NCI-H1417 (cell line): ENCODE measurements around the gene PPP1R14B.

Experiments
- DNase-seq, 3 experiments: peaks; one replicate each; lab custom pipeline; 2025; lab: John Stamatoyannopoulos, UW

Gene PPP1R14B, protein sequence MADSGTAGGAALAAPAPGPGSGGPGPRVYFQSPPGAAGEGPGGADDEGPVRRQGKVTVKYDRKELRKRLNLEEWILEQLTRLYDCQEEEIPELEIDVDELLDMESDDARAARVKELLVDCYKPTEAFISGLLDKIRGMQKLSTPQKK

DNA sequence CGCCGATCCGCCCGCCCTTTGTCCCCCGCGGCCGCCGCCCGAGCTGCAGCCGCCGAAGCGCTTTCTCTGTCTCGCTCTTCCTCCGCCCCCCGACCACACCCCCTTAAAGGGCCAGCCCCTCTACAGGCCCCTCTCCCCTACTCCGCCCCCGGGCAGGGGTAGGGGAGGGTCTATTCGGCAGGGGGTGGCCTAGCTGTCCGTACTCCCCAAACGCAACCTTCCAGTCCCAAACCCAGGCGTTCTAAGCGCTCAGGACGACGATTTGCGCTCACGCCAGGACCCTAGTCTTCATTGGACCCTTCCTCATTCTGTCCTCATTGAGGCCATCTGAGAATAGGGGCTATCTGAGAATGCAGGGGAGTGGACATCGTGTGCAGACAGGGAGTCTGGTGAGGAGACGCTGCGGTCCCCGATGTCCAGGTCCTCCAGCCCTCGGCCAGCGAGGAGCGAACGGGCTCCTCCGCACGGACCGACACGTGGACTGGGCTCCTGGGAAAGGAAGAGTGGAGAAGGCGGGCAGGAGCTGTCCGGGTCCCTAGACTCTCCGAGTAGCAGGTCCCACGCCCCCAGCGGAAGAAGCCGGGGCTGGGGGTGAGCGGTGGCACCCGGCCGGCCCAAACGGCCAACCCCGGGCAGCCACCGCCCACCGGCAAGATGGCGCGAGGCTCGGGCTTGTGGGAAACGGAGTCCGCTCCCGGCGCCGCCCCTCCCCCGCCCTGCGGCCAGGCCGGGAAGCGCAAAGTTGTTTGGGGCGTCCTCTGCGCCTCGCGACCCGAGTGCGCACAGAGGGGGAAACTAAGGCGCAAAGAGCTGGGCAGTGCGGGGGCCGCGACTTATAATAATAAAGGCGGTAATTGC lies at the start of gene PPP1R14B:
Gene PPP1R14B (minus strand): TSS at position 73 of the 858 bp plus-strand sequence. CDS start 270 bp downstream, outside the sequence.
- DNase-seq, result peak; percentile 82 to 89 (median 87)

DNA sequence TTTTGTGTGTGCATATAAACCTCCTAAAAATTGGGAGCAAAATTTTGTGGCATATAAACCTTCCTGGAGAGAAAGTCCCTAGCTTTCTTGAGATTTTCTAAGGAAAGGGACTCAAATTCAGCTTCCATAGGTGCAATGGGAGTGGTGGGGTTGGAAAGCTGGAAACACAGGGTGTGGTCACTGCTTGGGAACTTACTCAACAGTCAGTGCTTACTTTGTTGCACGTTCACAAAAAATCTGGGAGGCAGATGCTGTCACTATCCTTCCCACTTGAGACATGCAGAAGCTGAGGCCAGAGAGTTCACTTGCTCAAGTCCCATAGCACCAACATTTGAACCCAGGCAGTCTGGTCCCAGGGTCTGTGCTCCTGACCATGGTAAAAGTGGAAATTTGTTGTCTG lies 49.5 kb upstream of the PPP1R14B start:
- DNase-seq, result no peak

DNA sequence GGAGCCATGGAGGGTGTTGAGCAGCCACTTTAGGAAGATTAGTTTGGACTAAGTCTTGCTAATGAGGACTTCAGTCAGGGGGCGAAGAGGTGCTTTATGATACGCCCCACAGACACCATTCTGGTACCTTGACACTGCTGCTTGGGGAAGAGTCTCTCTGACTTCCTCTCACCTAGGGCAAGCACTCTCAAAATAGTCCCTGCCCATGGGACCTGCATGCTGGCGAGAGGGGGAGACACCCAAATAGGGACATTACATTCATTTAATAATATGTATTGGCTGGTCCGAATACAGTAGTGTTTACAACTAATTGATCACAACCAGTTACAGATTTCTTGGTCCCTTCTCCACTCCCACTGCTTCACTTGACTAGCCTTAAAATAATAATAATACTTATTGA lies 49.0 kb upstream of the PPP1R14B start:
- no peak for DNase-seq

- DNase-seq, result no peak
Observed at GRCh38 chr11:64294774-64295173, 48.0 kb upstream of the PPP1R14B start.

DNA sequence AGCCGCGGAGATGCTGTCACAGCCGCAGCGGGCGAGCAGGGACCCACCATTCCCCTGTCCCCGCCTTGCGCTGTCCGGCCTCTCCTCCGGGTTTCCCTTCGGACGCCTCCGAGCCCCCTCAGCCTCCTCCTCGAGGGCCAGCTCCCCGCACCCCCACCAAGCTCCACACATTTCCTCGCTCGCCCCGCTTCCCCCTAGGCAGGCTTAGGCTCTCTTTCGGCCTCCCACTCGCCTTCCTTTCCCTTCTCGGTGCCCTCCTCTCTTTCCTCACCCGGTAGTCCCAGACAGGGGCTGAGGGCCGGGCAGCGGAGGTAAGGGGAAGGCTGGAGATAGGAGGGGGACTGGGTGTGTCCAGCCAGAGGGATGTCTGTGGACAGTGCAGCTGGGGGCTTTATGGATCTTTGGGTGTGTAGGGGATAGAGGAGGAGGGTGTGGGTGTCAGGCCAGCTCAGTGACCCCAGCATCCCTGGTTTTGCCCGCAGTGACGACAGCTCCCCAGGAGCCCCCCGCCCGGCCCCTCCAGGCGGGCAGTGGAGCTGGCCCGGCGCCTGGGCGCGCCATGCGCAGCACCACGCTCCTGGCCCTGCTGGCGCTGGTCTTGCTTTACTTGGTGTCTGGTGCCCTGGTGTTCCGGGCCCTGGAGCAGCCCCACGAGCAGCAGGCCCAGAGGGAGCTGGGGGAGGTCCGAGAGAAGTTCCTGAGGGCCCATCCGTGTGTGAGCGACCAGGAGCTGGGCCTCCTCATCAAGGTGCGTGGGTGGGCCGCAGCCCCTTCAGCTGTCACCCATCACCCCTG lies 45.9 kb upstream of the PPP1R14B start:
- DNase-seq, result no peak

DNA sequence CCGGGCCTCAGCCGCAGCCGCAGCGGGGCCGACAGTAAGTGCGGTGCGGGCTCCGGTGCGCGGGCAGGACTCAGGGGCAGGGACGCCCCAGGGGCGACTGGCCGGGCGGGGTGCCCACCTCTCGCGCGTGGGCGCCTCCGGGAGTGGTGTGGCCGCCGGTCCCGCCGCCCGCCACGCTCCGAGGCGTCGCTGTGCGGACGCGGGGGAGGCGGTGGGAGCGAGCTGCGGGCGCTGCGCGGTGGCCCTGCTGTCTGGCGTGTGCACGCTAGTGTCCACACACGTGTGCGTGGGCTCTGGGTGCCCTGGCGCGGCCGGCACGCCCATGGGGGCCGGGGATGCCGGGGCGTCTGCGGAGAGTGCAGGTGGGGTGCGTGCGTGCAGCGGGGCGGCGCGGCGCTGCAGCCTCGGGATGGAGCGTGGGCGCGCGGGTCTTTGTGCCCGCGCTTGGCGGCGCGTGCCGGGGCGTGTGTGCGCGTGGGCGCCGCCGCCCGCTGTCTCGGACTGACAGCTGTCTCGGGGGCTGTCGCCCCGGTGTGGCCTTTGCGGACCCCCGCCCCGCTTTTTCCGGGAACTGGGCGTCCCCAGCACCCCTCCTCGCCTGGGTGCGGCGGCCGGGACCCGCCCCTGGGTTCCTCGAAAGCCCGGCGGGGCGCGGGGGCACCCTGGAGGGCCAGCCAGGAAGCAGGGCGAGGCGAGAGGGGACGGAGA lies 45.2 kb upstream of the PPP1R14B start:
- DNase-seq, result peak in 2 of 3 experiments; percentile 22 to 34

GRCh38 chr11:64291262-64291751 lies 44.6 kb upstream of the PPP1R14B start, which contains the start of gene KCNK4:
Gene KCNK4, plus strand, starts transcription at chr11:64291302. Its CDS starts 1,717 bp downstream, at chr11:64293019.
- no peak for DNase-seq

DNA sequence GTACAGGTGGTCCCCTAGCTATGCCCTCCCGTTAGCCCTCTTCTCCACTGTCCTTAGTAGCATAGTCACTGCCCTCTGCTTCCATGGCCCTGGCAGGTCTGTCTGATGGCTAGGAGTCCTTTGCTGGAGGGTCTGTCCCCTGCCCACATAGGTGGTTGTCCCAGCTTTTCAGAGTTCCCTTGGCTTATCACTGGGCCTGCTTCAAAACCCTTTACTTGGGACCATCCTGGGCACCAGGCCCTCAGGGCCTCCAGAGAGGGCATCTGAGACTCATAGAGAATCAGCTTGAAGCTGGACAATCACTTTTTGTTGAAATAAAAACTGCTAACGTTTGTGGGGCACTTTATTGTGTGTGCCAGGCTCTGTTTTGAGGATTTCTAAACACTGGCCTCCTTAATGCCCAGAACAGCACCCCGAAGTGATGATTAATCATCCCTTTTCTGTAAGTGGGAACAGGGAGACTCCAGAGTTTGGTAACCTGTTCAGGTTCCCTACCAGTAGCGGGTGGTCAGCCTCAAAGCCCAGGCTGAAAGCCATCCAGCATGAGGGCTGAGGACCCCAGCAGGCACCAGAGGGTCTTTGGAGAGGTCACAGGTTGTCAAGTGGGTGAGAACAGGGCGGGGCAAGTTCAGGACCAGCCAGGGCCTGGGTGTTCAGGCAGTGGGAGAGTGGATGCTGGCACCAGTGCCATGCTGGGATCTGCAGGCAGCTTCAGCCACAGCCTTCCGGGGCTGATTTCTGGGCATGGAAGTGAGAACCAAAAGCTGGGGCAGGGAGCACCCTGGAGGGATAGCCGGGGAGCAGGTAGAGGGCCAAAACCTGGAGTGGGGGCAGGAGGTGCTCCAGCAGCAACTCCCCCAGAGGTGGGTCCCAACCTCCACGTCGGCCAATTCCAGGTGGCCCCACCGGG lies 43.9 kb upstream of the PPP1R14B start:
- DNase-seq, result no peak

DNA sequence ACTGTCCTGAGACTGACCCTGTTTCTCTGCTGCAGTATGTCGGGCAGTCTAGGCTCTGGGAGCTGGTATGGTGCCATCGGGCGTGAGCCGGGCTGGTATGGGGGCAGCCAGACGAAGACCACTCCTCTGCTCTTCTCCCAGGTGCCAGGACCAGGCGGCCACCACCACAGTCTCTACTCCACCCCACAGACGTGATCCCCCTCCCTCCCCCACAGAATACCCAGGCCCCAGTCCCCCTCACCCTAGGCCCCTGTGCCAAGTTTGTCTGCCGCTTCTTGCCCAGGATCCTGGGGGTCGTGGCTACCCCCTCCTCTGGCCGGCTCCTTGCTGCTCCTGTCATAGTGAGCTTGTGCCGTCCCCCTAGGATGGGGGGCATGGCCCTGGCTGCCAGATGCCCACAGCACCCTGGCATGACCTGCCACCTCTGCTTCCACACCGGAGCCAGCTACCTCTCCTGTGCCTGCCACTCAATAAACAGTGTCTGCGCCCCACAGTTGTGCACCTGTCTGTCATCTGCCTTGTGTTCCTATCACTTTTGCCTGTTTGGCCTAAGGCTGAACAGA lies 42.3 kb upstream of the PPP1R14B start:
- no peak for DNase-seq

- no peak for DNase-seq
Observed at GRCh38 chr11:64288353-64288750, 41.6 kb upstream of the PPP1R14B start.

DNA sequence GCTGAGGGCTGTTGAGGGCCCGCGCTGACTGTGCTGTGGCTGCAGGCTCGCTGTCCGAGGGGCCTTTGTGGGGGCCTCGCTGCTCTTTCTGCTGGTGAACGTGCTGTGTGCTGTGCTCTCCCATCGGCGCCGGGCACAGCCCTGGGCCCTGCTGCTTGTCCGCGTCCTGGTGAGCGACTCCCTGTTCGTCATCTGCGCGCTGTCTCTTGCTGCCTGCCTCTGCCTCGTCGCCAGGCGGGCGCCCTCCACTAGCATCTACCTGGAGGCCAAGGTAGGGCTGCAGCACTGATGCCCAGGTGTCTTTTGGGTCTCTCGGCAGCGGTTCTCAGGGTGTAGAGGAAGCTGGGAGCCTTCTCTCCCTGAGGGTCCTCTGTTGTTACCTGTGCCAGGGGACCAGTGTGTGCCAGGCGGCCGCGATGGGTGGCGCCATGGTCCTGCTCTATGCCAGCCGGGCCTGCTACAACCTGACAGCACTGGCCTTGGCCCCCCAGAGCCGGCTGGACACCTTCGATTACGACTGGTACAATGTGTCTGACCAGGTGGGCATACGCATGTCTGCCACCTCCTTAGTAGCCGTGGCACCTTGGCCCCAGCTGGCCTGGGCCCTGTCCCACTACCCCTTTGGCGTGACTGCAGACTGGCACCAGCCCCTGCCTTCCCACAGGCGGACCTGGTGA lies 41.1 kb upstream of the PPP1R14B start:
- no peak for DNase-seq

- DNase-seq, result no peak
Observed at GRCh38 chr11:64286801-64287159, 40.0 kb upstream of the PPP1R14B start.

DNA sequence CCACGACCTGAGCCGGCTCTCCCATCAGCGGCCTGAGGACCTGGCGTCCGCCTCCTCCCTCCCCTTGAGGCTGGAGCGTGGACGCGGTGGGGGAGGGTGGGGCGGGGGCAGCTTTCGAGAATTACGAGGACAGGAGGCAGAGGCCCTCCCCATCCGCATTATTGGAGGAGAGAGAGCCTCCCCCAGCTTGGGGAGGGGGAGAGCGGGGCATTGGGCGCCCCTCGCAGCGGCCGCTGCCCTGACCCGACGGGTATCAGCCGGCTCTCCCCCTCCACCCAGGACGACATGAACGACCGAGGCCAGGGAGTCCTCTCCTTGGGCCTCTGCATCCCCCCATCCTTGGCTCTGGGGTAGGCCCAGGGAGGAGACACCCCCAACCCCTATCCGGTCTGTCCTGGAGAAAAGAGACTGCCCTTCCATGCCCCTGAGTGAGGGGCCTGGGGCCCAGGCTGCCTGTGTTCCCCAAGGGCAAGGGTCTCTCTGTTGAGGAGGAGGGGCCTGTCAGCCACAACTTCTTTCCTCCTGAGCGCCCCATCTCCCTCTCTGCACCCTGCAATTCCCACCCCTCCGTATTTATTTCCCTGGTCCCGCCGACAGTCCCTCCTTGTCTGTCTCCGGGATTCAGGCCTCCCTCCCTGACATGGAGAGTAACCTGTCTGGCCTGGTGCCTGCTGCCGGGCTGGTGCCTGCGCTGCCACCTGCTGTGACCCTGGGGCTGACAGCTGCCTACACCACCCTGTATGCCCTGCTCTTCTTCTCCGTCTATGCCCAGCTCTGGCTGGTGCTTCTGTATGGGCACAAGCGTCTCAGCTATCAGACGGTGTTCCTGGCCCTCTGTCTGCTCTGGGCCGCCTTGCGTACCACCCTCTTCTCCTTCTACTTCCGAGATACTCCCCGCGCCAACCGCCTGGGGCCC lies 39.4 kb upstream of the PPP1R14B start:
- DNase-seq, result peak in 2 of 3 experiments; percentile 62 to 74

GRCh38 chr11:64284962-64285884 lies 38.5 kb upstream of the PPP1R14B start, which contains the start of gene GPR137:
Gene GPR137, plus strand, starts transcription at chr11:64285848. Its CDS starts 677 bp downstream, at chr11:64286525.
- DNase-seq, result peak; percentile 86 to 95 (median 93)

DNA sequence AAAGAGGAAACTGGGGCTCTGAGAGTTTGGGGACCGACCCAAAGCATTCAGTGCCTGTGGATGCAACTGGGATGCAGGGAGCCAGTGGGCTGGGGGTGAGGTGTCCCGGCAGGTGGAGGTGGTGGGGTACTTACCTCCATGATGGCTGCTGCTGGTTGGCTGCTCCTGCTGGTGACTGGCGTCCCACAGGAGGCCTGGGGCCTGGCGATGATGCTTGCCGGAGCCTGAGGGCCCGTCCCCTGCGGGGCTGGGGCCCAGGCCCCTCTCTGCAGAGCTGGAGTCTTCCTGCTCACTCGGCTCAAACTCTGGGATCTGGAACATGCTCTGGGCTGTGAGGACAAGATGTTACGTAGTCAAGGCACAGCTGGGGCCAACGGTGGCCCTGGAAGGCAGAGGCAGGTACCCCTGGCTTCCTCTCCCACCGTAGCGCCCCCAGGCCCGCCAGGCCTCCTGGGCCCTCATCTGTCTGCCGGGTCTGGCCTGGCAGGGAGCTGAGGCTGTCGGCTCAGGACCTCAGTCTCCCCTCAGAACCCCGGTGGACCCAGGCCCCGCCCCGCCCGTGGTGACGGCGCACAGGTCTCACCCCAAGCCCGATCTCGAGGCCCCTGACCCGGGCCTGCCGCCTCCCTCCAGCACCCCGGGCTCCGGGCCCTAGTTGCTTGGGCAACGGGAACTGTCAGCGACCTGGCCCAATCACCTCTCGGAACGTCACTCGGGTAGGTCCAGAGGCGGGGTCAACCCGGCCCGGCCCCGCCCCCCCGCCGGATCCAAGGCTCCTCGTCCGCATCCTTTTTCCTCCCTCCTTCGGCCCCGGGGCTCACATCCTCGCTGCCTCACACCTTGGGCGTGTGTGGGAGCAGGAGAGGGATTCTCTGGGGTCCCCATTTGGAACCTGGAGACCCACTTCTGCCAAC lies 37.6 kb upstream of the PPP1R14B start, which contains the start of gene BAD:
Gene BAD (minus strand): TSS at position 618 of the 914 bp plus-strand sequence. CDS start 297 bp downstream, at position 321.
- peak; percentile 94 to 96 (median 94) for DNase-seq

DNA sequence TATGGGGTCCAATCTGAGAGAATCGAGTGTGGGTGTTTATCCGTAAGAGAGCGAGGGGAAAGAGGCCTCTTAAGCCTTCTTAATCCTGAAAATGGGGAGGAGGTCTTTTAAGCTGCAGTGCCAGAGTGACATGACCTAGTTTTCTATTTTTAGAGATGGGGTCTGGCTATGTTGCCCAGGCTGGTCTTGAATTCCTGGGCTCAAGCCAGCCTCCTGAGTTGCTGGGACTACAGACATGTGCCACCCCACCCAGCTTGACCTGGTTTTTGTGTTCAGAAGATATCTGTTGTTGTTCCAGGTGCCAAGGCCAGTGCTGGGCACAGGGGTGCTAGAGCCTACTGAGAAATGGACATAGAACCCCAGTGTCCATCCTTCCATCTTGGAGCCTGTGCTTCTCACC lies 36.3 kb upstream of the PPP1R14B start:
- DNase-seq, result no peak
